ENCODE measurements around the gene USP7.

- TF ChIP-seq, protein P1, sequence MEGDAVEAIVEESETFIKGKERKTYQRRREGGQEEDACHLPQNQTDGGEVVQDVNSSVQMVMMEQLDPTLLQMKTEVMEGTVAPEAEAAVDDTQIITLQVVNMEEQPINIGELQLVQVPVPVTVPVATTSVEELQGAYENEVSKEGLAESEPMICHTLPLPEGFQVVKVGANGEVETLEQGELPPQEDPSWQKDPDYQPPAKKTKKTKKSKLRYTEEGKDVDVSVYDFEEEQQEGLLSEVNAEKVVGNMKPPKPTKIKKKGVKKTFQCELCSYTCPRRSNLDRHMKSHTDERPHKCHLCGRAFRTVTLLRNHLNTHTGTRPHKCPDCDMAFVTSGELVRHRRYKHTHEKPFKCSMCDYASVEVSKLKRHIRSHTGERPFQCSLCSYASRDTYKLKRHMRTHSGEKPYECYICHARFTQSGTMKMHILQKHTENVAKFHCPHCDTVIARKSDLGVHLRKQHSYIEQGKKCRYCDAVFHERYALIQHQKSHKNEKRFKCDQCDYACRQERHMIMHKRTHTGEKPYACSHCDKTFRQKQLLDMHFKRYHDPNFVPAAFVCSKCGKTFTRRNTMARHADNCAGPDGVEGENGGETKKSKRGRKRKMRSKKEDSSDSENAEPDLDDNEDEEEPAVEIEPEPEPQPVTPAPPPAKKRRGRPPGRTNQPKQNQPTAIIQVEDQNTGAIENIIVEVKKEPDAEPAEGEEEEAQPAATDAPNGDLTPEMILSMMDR (IDR thresholded peaks at IDR 0.05) = no peak
- TF ChIP-seq POLR2AphosphoS5 (IDR thresholded peaks at IDR 0.05) (no peak), POLR2A (IDR thresholded peaks at IDR 0.05) (no peak)
Observed at GRCh38 chr16:8855051-8855786, 108.5 kb downstream of the USP7 start.

Measured in breast epithelium (tissue), 3 donors.